GM20431 (cell line): ENCODE data around the gene LGALS4.
"Not testable (repeated sequence)": the region's sequence is repeated elsewhere in the genome, so short reads cannot be mapped to it uniquely, and the experiment has no call there.

ENCODE experiments used
- in situ Hi-C: fragments of 300-500 bp; cut with MseI, MboI; formaldehyde crosslinking; loops from one replicate; pipeline ENCODE4 v1.15.0; 2020; ENCODE audit warnings: low sequenced_read_pairs; ENCODE audit not compliant: unreplicated experiment

The LGALS4 gene, protein sequence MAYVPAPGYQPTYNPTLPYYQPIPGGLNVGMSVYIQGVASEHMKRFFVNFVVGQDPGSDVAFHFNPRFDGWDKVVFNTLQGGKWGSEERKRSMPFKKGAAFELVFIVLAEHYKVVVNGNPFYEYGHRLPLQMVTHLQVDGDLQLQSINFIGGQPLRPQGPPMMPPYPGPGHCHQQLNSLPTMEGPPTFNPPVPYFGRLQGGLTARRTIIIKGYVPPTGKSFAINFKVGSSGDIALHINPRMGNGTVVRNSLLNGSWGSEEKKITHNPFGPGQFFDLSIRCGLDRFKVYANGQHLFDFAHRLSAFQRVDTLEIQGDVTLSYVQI

DNA sequence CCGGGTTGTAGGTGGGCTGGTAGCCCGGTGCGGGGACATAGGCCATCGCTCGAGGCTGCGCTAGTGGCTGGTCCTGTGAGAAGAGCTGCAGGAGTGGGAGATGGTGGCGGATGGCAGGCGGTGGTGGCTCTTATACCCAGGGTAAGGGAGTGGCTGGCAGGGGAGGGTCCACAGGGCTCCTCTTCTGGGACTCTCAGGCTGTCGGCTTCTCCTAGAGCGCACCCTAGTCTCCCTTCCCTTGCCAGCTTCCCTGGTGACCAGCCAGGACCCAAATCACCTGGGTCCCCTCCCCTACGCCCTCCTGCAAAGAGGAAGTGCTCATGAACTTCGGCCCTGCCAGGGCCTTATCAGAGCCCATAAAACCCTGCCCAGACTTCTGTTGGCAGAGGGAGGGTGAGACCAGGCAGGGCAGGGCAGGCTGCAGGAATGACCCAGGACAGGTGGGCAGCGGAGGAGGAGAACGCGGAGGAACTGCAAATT lies at the start of gene LGALS4:
Gene LGALS4, minus strand, starts transcription at position 105 of the 480 bp plus-strand sequence. Its CDS starts 59 bp downstream, at position 46.
- in situ Hi-C loops = no loop called here

DNA sequence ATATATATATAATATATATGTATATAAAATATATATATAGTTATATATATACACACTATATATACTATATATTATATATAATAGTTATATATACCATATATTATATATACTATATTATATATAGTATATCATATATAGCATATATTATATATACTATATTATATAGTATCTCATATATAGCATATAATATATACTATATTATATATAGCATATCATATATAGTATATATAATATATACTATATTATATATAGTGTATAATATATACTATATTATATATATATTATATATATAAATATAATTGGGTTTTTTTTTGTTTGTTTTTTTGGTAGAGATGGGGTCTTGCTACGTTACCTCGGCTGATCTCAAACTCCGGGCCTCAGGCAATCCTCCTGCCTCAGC lies 48.6 kb upstream of the LGALS4 start:
- in situ Hi-C loops = no loop called here

DNA sequence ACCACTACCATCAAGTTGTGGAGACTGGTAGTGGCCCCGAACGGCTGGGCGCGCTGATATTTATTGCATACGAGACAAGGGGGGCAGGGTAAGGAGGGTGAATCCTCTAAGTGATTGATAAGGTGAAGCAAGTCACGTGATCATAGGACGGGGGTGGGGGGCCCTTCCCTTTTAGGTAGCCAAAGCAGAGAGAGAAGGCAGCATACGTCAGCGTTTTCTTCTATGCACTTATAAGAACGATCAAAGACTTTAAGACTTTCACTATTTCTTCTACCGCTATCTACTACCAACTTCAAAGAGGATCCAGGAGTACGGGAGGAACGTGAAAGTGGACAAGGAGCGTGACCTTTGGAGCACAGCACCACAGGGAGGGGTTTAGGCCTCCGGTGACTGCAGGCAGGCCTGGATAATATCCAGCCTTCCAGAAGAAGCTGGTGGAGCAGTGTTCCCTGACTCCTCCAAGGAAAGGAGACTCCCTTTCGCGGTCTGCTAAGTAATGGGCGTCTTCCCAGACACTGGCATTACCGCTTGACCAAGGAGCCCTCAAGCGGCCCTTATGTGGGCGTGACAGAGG lies 47.0 kb upstream of the LGALS4 start:
- in situ Hi-C loops = not testable (repeated sequence)

DNA sequence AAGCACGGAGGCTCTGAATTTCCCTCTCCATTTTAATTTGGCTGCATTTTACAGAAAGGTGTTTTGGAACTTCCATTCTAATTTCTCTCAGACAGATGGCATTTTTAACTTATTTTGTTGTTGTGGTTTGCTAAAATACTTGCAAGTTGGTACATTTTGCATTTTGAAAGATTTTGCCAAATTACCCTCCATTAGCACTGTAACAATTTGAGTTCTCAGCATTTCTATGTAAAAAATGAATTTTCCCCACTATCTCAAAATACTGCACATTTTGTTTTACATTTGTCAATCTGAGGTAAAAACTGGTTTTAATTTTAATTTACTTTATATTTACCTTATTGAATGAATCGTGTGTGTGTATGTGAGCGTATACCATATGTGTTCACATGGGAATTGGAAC lies 44.1 kb upstream of the LGALS4 start:
- in situ Hi-C loops = no loop called here

DNA sequence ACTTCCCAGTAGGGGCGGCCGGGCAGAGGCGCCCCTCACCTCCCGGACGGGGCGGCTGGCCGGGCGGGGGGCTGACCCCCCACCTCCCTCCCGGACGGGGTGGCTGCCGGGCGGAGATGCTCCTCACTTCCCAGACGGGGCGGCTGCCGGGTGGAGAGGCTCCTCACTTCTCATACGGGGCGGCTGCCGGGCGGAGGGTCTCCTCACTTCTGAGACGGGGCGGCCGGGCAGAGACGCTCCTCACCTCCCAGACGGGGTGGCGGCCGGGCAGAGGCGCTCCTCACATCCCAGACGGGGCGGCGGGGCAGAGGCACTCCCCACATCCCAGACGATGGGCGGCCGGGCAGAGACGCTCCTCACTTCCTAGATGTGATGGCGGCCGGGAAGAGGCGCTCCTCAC lies 43.0 kb upstream of the LGALS4 start:
- in situ Hi-C loops = not testable (repeated sequence)

DNA sequence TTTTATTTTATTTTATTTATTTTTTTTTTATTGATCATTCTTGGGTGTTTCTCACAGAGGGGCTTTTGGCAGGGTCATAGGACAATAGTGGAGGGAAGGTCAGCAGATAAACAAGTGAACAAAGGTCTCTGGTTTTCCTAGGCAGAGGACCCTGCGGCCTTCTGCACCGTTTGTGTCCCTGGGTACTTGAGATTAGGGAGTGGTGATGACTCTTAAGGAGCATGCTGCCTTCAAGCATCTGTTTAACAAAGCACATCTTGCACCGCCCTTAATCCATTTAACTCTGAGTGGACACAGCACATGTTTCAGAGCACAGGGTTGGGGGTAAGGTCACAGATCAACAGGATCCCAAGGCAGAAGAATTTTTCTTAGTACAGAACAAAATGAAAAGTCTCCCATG lies 42.2 kb upstream of the LGALS4 start:
- in situ Hi-C loops = not testable (repeated sequence)

DNA sequence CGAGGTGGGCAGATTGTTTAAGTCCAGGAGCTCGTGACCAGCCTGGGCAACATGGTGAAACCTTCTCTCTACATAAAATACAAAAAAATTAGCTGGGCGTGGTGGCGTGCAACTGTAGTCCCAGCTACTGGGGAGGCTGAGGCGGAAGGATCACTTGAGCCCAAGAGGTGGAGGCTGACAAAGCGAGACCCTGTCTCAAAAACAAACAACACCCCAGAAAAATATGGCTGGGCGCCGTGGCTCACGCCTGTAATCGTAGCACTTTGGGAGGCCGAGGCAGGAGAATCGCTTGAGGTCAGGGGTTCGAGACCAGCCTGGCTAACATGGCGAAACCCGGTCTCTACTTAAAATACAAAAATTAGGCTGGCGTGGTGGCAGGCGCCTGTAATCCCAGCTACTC lies 40.5 kb upstream of the LGALS4 start:
- in situ Hi-C loops = no loop called here

DNA sequence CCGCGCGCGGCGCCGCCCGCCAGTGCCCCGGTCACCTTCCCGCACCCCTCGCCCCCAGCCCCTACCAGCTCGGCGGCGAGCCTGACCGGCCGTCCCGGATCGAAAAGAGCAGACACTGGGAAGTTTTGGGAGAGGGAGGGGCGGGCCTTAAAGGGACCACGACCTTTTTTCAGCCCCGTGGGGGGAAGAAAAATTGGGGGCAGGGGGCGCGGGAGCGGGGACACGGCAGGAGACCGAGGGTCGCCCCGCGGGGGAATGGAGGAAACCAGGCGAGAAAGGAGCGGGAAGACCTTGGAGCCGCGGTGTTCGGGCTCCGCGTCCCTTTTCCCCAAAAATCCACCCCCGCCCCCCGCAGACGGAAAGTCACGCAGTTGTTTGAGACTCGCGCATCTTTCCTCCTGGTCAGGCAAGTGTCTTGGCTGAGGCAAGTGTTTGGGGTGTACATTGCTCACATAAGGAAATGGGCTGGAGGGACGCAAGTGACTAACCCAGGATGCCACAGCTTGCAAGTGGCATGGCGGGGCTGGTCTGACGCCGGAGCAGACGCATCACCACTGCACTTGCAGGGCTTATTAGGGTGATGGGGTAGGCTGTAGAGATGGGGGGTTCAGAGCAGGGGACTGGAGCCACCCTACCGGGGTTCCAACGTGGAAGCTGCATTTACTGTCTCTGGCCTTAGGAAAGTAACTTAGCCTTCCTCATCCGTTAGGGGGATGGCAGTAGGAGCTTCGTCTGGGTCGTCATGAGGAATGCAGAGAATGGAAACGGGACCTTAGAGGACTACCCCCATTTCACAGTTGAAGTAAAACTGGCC lies 39.7 kb upstream of the LGALS4 start:
- in situ Hi-C loops = no loop called here

DNA sequence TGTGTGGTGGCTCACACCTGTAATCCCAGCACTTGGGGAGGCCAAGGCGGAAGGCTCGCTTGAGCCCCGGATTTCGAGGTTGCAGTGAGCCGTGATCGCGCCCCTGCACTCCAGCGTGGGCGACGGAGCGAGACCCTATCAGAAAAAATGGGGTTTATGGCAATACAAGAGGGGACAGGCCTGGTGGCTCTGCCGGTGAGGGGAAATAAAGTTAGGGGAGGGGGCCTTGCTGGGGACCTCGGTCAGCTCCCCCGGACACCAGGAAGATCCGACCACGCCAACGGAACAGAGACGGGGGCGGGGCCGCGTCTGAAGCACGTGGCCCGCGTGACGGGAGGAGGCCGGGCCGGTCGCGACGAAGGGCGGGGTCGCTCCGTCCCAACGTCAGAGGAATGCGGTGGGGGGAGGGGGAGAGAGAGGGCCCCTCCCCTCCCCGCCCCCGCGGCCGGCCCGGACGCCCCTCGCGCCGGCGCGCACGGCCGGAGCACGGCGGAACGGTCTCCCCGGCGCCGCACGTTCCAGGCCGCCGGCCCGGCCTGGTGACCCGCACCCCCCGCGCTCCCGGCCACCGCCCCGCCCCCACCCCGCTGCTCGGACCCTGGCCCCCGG lies 39.0 kb upstream of the LGALS4 start:
- in situ Hi-C loops = no loop called here

DNA sequence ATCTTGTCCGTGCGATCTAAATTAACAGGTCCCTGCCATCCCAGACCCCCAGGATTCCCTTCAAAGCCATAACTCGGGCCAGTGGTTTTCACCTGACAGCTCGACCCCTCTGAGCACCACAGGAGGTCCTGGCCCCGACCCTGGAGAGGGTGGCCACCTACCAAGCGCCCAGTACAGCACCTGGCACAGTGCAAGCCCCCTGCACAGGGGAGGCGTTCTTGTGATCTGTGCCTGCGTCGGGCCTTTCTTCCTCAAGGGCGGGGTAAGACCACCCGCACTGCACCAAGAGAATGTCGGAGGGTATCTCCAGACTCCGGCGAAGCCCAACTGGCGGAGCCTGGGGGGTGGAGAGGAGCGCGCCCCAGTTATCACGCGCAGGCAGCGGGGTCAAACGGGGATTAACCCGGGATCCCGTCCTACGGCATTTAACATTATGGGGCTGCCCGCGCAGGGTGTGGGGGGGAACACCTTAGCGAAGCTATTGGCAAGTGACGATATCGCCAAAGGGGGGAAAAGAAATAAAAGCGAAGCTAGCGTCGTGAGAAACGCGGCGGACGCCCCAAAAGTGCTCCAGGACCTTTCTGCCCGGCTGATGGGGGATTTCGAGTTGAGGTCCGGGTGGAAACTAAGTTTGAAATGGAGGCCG lies 38.4 kb upstream of the LGALS4 start:
- in situ Hi-C loops = no loop called here

DNA sequence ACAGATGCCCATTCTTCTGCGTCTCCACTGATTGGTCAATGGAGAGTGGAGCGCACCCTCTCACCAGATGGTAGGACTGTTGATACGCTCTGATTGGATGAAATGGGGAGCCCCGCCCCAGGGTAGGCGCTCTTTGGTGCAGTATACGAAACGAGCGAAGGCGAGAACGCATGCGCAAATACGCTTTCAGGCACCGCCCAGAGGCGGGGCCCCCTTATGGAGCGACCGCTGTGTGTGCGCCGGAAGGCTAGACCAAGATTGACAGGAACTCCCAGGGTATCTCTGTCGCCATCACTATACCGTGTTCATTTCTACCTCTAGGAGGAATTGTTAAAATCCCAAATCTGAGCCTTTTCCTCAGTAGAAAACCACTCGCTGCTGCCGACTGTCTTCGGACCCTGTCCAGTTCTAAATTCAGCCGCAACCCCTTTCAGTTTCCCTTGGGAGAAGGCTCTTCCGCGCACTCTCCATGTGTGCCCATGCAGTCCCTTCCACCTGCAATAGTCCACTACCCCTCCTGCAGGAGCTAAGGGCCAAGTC lies 37.8 kb upstream of the LGALS4 start:
- in situ Hi-C loops = no loop called here

DNA sequence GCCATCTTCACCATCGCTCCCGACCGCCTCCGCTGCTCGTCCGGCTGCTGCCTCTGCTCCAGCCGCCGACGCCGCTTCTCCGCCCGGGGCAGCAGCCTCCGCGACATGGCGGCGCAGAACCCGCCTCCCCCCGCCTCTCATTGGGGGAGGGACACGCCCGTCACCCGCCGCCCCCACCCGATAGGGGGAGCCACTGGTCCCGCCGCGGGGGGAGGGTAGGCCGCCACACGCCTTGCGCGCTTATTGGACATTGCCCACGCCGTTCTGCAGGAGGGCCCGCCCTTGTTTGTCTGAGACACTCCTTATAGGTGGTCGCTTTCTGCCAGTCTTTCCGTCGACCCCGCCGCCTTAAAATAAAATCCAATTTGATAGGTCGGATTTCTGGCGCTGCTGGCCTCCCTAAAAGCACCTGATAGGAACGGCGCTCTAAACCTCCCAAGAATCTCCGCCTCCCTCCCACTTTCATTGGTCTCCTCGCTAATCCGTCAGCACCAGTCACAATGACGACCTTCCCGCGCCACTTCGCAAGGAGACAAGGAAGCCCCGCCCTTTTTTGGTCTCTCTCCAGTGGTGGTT lies 37.2 kb upstream of the LGALS4 start, which contains the start of gene HNRNPL:
Gene HNRNPL, minus strand, starts transcription at position 127 of the 576 bp plus-strand sequence. Its CDS starts 20 bp downstream, at position 107.
- in situ Hi-C loops = no loop called here

DNA sequence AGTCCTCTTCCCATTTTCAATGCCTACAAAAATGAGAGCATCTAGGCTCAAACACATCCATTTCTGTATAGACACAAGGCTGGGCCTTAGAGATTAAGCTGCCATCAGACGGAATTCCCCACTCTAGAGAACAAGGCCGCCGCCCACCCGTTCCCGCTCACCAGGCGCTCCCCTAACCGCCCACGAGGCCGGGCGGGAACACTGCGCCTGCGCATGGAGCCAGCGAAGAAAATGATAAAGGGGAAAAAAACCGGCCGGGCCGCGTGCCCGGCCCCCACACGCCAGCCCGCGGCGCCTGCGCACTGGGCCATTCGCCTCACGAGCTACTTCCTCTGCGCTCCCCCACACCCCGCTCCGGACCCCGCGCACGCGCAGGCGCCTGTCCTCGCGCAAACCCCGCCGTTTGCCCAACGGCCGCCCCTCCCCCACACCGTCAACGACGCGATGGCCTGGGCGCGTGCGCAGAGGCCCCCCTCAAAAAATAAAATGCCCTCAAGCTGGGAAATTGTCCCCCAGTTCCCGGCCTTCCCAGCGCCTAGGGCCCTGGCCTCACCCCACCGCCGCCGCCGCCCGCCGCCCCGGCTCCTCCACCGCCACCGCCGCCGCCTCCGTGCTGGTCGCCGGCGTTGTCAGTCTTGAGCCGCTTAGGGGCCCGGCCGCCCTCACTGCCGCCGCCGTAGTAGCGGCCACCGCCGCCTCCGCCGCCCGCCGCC lies 36.6 kb upstream of the LGALS4 start:
- in situ Hi-C loops = no loop called here

DNA sequence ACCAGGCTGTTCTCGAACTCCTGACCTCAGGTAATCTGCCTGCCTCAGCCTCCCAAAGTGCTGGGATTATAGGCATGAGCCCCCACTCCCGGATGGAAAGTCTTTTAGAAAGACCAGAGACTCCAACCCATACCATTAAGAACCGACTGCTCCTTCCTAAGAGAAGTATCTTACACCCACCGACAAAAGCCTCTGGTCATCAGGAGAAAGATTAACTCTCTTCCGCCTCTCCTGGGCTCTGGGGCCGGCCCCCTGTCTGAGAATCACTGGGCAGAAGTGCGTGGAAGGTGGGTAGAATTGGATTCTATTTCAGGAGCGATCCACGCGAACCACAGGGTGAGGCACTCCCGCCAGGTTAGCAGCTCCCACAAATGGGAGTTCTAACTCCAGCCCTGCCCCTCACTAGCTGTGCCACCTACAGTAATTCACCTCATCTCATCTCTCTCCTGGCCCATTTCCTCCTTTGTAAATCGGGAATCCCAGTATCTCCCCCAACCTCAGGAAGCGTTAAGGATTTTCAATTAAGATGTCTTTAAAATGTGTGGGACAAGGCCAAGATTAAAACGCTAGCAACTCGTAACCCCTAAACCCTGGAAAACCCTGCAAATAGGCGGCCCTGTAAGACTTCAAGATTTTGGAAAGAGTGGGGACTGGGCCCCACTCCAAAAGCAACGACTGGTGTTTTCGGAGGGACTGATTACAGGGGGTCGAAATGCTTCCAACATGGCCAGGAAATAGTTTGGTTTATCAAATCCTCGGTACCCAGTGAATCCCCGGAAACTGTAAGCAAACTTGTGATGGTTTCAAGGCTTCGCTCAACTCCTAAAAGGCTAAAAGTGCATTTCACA lies 35.8 kb upstream of the LGALS4 start:
- in situ Hi-C loops = no loop called here

DNA sequence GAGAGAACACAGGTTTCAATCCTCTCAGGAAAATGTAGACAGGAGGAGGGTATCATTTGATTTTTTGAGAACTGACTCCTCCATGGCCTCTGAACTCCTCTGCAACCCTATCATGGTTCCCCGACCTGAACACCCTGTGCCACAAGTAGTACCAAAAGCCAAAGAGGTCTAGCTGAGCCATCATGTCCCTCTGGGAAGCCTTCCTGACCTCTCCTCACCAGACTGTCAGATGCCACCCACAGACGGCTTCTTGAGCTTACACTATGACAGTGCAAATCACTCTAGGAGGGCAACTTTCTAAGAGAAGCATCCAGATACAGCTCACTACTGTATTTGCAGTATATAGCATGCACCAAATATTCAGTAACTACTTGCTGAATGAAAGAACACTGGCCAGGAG lies 33.4 kb upstream of the LGALS4 start:
- in situ Hi-C loops = no loop called here

DNA sequence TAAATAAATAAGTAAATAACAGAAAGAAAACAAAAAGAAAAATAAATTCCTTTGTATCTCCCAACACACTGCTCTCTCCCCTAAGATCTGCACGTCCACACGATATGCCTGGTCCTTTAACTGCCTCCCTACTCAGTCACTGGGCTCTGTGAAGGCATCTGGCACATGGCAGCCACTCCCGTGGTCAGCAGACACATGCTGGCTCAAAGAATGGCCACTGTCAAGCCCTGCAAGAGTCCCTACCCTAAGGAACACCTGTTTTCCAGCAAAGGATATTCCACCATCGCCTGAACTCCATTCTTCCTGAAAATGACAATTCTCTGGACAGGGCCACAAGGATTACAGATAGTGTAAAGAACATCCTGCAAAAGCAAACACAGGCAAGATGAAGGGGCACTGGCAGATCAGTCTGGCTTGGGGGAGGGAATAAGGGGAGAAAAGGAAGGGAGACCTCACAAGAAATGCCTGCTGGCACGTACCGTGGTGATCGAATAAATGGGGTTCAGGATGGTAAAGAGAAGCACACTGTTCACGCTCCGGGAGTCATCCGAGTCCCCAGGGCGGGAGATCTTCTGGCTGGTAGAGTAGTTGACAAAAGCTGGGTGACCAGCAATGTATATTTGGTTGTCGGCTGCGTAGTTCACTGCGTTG lies 32.8 kb upstream of the LGALS4 start:
- in situ Hi-C loops = no loop called here

DNA sequence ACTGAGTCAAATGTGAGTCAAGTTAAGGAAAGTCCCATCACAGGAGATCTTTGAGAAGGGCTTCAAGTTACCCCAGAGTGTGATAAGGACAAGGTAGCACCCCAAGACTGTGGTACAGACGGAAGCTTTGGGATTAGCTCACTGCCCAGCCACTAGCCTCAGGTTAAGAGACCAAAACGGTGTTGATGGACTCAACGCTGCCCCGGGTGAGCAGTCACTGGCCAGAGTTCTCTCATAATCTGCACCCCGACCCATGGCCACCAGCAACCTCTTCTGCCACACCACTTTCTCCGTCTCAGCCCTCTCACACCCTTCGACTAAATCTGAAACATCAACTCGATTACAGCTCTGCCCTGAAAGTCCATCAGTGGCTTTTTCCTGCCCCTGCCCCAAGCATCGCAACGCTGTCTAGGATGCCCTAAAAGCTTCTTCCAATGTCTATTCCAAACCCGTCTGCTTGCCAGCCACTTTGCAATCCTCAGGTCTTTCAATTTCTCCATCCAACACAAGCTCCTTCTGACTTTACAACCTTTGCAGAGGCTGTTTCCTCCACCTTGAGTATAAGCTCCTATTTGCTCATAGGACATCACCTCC lies 31.4 kb upstream of the LGALS4 start:
- in situ Hi-C loops = no loop called here
